ENCODE measurements around the gene PPP1R17. TPM values are rescaled to one million over a fixed set of nuclear protein-coding genes. Genes with fewer than 3 reads are reported as not detected.

The PPP1R17 gene
- polyA plus RNA-seq, 2 of the 4 experiments (the other 2 are of a cell fraction) = not detected

DNA sequence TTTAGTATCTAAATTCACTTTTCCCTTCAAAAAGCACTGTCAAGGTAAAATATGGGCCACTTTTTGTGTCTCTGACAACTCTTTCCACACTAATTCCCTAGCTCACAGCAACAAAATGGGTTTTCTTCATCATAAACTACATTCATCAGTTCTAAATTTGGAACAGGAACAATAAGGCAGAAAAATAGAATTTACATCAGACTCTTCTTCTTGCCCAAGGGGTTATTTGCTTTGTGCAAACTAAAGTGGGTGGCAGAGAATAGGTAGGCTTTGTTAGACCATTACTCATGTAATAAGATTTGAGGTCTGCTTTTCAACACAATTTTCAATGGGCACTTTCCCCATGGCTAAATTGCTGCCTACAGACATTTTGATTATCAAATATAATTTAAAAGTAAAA is 17.6 kb upstream of the PPP1R17 start:
- Histone ChIP-seq H3K4me2 (no peak overlapping the region), H3K27ac (no peak overlapping the region), H3K4me3 (no peak overlapping the region), H3K9me3 (no peaks in the 10 kb centered on the region), H3K4me1 (no peaks in the 10 kb centered on the region)
- no peak for DNase-seq (ENCODE audit: low read depth in 1 of 2, low spot score in 1 of 2)
- no peak for TF ChIP-seq PHF8 (IDR thresholded peaks at IDR 0.05; ENCODE audit: borderline replicate concordance, low read depth)
- TF ChIP-seq ESRRA (IDR thresholded peaks at IDR 0.05; ENCODE audit: borderline replicate concordance, low read length) = no peak
- TF ChIP-seq SREBF2 (IDR thresholded peaks at IDR 0.05) = no peak
- no peak for TF ChIP-seq BHLHE40 (IDR thresholded peaks at IDR 0.05; ENCODE audit: low read depth, low read length)
- TF ChIP-seq, protein P1, sequence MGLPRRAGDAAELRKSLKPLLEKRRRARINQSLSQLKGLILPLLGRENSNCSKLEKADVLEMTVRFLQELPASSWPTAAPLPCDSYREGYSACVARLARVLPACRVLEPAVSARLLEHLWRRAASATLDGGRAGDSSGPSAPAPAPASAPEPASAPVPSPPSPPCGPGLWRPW (IDR thresholded peaks at IDR 0.05) = no peak
- TF ChIP-seq CEBPB (IDR thresholded peaks at IDR 0.05) = no peak
- TF ChIP-seq NR3C1 (IDR thresholded peaks at IDR 0.05) = no peak
- TF ChIP-seq POLR2A (IDR thresholded peaks at IDR 0.05; ENCODE audit: low read length) = no peak
- TF ChIP-seq FOSL2 (IDR thresholded peaks at IDR 0.05) = no peak
- no peak for TF ChIP-seq FOSL2 (CRISPR knock-in tag; IDR thresholded peaks at IDR 0.05)
- TF ChIP-seq, protein P2, sequence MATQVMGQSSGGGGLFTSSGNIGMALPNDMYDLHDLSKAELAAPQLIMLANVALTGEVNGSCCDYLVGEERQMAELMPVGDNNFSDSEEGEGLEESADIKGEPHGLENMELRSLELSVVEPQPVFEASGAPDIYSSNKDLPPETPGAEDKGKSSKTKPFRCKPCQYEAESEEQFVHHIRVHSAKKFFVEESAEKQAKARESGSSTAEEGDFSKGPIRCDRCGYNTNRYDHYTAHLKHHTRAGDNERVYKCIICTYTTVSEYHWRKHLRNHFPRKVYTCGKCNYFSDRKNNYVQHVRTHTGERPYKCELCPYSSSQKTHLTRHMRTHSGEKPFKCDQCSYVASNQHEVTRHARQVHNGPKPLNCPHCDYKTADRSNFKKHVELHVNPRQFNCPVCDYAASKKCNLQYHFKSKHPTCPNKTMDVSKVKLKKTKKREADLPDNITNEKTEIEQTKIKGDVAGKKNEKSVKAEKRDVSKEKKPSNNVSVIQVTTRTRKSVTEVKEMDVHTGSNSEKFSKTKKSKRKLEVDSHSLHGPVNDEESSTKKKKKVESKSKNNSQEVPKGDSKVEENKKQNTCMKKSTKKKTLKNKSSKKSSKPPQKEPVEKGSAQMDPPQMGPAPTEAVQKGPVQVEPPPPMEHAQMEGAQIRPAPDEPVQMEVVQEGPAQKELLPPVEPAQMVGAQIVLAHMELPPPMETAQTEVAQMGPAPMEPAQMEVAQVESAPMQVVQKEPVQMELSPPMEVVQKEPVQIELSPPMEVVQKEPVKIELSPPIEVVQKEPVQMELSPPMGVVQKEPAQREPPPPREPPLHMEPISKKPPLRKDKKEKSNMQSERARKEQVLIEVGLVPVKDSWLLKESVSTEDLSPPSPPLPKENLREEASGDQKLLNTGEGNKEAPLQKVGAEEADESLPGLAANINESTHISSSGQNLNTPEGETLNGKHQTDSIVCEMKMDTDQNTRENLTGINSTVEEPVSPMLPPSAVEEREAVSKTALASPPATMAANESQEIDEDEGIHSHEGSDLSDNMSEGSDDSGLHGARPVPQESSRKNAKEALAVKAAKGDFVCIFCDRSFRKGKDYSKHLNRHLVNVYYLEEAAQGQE (IDR thresholded peaks at IDR 0.05) = no peak
- no peak for TF ChIP-seq EHF (CRISPR knock-in tag; IDR thresholded peaks at IDR 0.05)
- no peak for TF ChIP-seq CHD2 (IDR thresholded peaks at IDR 0.05; ENCODE audit: low read length, partially characterized antibody)
- no peak for TF ChIP-seq HDAC2 (IDR thresholded peaks at IDR 0.05)
- TF ChIP-seq ZSCAN20 (CRISPR knock-in tag; IDR thresholded peaks at IDR 0.05) = no peak
- no peak for TF ChIP-seq CBX2 (IDR thresholded peaks at IDR 0.05; ENCODE audit: borderline replicate concordance, low read depth)
- TF ChIP-seq MAZ (IDR thresholded peaks at IDR 0.05; ENCODE audit: borderline replicate concordance, low read depth, low read length) = no peak
- no peak for TF ChIP-seq RFX5 (IDR thresholded peaks at IDR 0.05)
- TF ChIP-seq, protein P3, sequence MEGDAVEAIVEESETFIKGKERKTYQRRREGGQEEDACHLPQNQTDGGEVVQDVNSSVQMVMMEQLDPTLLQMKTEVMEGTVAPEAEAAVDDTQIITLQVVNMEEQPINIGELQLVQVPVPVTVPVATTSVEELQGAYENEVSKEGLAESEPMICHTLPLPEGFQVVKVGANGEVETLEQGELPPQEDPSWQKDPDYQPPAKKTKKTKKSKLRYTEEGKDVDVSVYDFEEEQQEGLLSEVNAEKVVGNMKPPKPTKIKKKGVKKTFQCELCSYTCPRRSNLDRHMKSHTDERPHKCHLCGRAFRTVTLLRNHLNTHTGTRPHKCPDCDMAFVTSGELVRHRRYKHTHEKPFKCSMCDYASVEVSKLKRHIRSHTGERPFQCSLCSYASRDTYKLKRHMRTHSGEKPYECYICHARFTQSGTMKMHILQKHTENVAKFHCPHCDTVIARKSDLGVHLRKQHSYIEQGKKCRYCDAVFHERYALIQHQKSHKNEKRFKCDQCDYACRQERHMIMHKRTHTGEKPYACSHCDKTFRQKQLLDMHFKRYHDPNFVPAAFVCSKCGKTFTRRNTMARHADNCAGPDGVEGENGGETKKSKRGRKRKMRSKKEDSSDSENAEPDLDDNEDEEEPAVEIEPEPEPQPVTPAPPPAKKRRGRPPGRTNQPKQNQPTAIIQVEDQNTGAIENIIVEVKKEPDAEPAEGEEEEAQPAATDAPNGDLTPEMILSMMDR (IDR thresholded peaks at IDR 0.05) = no peak
- POLR2A ChIA-PET = no interaction called here
- ATAC-seq = no peak
- CTCF ChIA-PET = no interaction called here
- no peak for FAIRE-seq

DNA sequence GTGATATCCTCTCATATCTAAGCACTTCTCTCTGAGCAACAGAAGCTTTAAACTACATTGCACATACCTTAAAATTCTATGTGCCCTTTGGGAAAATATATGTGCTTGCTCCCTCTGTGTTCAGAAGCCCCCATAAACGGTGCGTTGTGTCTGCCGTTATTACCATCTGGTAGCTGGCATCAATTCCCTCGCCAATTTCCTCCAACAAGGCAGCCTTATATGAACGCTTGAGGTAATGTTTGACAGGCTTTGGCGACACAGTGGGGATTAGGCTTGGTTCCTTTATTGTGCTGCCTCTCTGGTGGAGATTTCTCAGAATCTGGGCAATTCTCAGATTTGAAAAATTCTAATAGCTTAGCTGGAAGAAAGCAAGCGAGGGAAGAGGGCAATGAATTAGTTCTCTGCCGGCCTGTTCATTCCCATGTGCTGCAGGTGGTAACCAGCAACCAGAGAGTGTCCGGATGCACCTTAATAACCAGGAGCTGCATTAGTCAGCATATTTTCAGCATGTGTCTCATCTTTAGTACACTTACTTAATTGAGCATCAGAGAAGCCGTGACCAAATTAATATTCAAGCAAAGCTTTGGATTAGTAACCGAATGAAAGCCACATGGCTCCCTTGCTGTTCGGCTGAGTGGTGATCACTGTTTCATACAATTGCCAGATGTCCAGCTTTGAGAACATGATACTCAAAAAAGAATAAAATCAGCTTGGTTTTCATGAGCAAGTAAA is 7.3 kb upstream of the PPP1R17 start:
- POLR2A ChIA-PET = no interaction called here
- Histone ChIP-seq H3K4me3 (no peak overlapping the region), H3K4me1 (no peaks in the 10 kb centered on the region), H3K9me3 (no peaks in the 10 kb centered on the region), H3K4me2 (no peak overlapping the region), H3K27ac (no peak overlapping the region)
- no peak for ATAC-seq
- TF ChIP-seq, protein P4, sequence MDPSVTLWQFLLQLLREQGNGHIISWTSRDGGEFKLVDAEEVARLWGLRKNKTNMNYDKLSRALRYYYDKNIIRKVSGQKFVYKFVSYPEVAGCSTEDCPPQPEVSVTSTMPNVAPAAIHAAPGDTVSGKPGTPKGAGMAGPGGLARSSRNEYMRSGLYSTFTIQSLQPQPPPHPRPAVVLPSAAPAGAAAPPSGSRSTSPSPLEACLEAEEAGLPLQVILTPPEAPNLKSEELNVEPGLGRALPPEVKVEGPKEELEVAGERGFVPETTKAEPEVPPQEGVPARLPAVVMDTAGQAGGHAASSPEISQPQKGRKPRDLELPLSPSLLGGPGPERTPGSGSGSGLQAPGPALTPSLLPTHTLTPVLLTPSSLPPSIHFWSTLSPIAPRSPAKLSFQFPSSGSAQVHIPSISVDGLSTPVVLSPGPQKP (IDR thresholded peaks at IDR 0.05; ENCODE audit: low read depth, low read length) = no peak
- peak; percentile 33 for TF ChIP-seq MAFK (IDR thresholded peaks at IDR 0.05; ENCODE audit: partially characterized antibody)
- DNase-seq (ENCODE audit: low read depth in 1 of 2, low spot score in 1 of 2) = no peak
- no peak for FAIRE-seq
- WGBS (ENCODE audit: missing lambda C conversion rate) = 55% methylated on average over 12 of the region's 12 CpGs
- CTCF ChIA-PET = interaction anchor here (1.1 to 1.5 kb wide), 2 partner anchors 14 to 17 kb away, joined by 5 to 6 read pairs; no protein-coding TSS in a partner anchor
